Neural progenitor cell (in vitro differentiated cells): Measurements from ENCODE around the gene ERI2. TPM values are rescaled to one million over a fixed set of nuclear protein-coding genes. Genes with fewer than 3 reads are reported as not detected.

ENCODE experiments used
- DNase-seq: peaks from one replicate; pipeline ENCODE4 v3.0.0-alpha.2; 2016; ENCODE audit warnings: low spot score
- H2AFZ ChIP-seq: fragments of 200-600 bp; sonication (generic); replicated peaks from 2 replicates; pipeline ENCODE4 v1.6.1; 2016; ENCODE audit warnings: antibody characterized with exemption
- H3F3A ChIP-seq: fragments of 200-600 bp; sonication (generic); 2 replicates; pipeline ENCODE4 v1.6.1; 2016; ENCODE audit warnings: antibody characterized with exemption, low read depth
- H3K27ac ChIP-seq: fragments of 200-600 bp; sonication (generic); 2 replicates; pipeline ENCODE4 v1.5.1; 2016; ENCODE audit warnings: mild to moderate bottlenecking
- H3K27me3 ChIP-seq: fragments of 200-600 bp; sonication (generic); 2 replicates; pipeline ENCODE4 v1.6.1; 2016; ENCODE audit warnings: mild to moderate bottlenecking, moderate library complexity
- H3K36me3 ChIP-seq: fragments of 200-600 bp; sonication (generic); 2 replicates; pipeline ENCODE4 v1.5.1; 2016
- H3K4me1 ChIP-seq: fragments of 200-600 bp; sonication (generic); 2 replicates; pipeline ENCODE4 v1.6.1; 2016; ENCODE audit warnings: mixed run types
- H3K4me2 ChIP-seq: fragments of 200-600 bp; sonication (generic); 2 replicates; pipeline ENCODE4 v1.6.1; 2016
- H3K4me3 ChIP-seq: fragments of 200-600 bp; sonication (generic); 2 replicates; pipeline ENCODE4 v1.5.1; 2016
- H3K79me2 ChIP-seq: fragments of 200-600 bp; sonication (generic); 2 replicates; pipeline ENCODE4 v1.6.1; 2016; ENCODE audit warnings: low read depth
- H3K9ac ChIP-seq: fragments of 200-600 bp; sonication (generic); 2 replicates; pipeline ENCODE4 v1.6.1; 2016
- H3K9me3 ChIP-seq: fragments of 200-600 bp; sonication (generic); 2 replicates; pipeline ENCODE4 v1.5.1; 2016; ENCODE audit warnings: low read depth
- H4K20me1 ChIP-seq: fragments of 200-600 bp; sonication (generic); 2 replicates; pipeline ENCODE4 v1.6.1; 2016; ENCODE audit warnings: low read depth
- H3K27ac Mint-ChIP-seq: 3 replicates; pipeline ENCODE4 v1.8.0; 2021; ENCODE audit warnings: mixed read lengths
- H3K27me3 Mint-ChIP-seq: 2 replicates; pipeline ENCODE4 v1.8.0; 2022; ENCODE audit warnings: low read depth, mild to moderate bottlenecking, inconsistent platforms, moderate library complexity, mixed read lengths; ENCODE audit not compliant: insufficient read depth
- H3K36me3 Mint-ChIP-seq: 3 replicates; pipeline ENCODE4 v1.8.0; 2021; ENCODE audit warnings: mixed read lengths
- H3K4me1 Mint-ChIP-seq: 3 replicates; pipeline ENCODE4 v1.8.0; 2021; ENCODE audit warnings: mixed read lengths
- H3K4me3 Mint-ChIP-seq: 3 replicates; pipeline ENCODE4 v1.8.0; 2021; ENCODE audit warnings: mild to moderate bottlenecking, moderate library complexity, mixed read lengths
- H3K9me3 Mint-ChIP-seq: 3 replicates; pipeline ENCODE4 v1.8.0; 2020; ENCODE audit warnings: mixed read lengths
- EZH2 ChIP-seq: fragments of 200-600 bp; sonication (generic); IDR thresholded peaks from 2 replicates; pipeline ENCODE4 v1.6.1; 2017; ENCODE audit warnings: antibody characterized with exemption, mild to moderate bottlenecking, moderate library complexity
- EZH2phosphoT487 ChIP-seq: fragments of 200-600 bp; sonication (generic); IDR thresholded peaks from 2 replicates; pipeline ENCODE4 v1.6.1; 2017; ENCODE audit warnings: antibody characterized with exemption
- total RNA-seq: library from RNA; depleted of rRNA; stranded (reverse); fragments of >200 nt; gene quantifications from 2 replicates; pipeline ENCODE4 v1.2.3, GENCODE V29; 2015; ENCODE audit warnings: low replicate concordance
- TF ChIP-seq, protein P1 (sequence below): fragments of 200-600 bp; sonication (generic); IDR thresholded peaks from 2 replicates; pipeline ENCODE4 v1.5.1; 2017; ENCODE audit warnings: antibody characterized with exemption, mild to moderate bottlenecking

The ERI2 gene
- total RNA-seq, 1 donor from 2014 or later: 56.4 TPM

DNA sequence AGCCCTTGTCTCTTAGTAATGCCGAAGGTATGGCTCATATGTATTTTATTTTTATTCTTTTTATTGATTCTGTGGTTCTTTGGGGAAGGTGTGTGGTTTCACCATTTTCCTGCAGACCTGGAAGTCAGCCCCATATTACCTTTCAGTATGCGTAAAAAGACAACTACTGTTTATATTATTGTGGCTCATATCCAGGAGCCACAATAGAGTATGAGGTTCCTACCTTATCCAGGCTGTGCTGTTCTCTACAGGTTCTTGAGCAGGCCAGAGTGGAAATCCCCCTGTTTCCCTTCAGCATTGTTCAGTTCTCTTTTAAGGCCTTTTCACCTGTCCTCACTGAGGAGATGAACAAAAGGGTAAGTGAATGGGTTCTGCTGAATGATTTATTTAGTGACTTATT lies 33.2 kb upstream of the ERI2 start:
- Mint-ChIP-seq H3K4me1 (no peaks in the 10 kb centered on the region), H3K36me3 (peaks cover 37% of the 10 kb centered on the region), H3K27me3 (no peaks in the 10 kb centered on the region), H3K4me3 (no peak overlapping the region), H3K27ac (no peak overlapping the region), H3K9me3 (peaks cover 13% of the 10 kb centered on the region)
- no peaks in the 10 kb centered on the region for H3K79me2 ChIP-seq
- no peaks in the 10 kb centered on the region for H3F3A ChIP-seq
- no peak for DNase-seq
- peaks cover 14% of the 10 kb centered on the region for H3K36me3 ChIP-seq
- H3K4me2 ChIP-seq: no peak overlapping the region
- no peaks in the 10 kb centered on the region for H4K20me1 ChIP-seq
- no peak overlapping the region for H2AFZ ChIP-seq
- no peak overlapping the region for H3K27ac ChIP-seq
- no peak overlapping the region for H3K4me3 ChIP-seq
- no peaks in the 10 kb centered on the region for H3K27me3 ChIP-seq
- no peaks in the 10 kb centered on the region for H3K4me1 ChIP-seq
- no peak overlapping the region for H3K9ac ChIP-seq
- H3K9me3 ChIP-seq: no peaks in the 10 kb centered on the region
- no peak for TF ChIP-seq EZH2phosphoT487
- no peak for TF ChIP-seq EZH2
- TF ChIP-seq, protein P1, sequence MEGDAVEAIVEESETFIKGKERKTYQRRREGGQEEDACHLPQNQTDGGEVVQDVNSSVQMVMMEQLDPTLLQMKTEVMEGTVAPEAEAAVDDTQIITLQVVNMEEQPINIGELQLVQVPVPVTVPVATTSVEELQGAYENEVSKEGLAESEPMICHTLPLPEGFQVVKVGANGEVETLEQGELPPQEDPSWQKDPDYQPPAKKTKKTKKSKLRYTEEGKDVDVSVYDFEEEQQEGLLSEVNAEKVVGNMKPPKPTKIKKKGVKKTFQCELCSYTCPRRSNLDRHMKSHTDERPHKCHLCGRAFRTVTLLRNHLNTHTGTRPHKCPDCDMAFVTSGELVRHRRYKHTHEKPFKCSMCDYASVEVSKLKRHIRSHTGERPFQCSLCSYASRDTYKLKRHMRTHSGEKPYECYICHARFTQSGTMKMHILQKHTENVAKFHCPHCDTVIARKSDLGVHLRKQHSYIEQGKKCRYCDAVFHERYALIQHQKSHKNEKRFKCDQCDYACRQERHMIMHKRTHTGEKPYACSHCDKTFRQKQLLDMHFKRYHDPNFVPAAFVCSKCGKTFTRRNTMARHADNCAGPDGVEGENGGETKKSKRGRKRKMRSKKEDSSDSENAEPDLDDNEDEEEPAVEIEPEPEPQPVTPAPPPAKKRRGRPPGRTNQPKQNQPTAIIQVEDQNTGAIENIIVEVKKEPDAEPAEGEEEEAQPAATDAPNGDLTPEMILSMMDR: no peak

DNA sequence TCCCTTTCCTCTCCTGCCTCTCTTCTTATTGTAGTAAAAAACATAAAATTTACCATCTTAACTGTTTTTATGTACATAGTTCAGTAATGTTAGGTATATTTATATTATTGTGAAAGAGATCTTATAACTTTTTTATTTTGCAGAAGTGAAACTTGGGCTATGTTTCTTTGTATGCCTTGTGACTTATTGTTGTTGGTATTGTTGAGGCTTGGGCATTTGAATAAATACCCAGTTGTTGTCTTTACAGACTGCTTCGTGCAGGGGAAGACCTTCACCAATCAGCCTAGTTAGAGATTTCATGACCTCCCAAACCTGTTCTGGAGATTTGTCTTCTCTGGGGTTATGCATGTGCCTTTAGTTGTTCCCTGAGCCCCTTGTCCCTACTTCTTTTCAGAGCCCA lies 32.0 kb upstream of the ERI2 start:
- Histone ChIP-seq H3K4me2 (no peak overlapping the region), H3K27me3 (no peaks in the 10 kb centered on the region), H3K4me1 (no peaks in the 10 kb centered on the region), H3K4me3 (no peak overlapping the region), H3K9ac (no peak overlapping the region), H3K36me3 (peaks cover 14% of the 10 kb centered on the region), H3K9me3 (no peaks in the 10 kb centered on the region), H3F3A (no peaks in the 10 kb centered on the region), H3K79me2 (no peaks in the 10 kb centered on the region), H4K20me1 (no peaks in the 10 kb centered on the region), H2AFZ (no peak overlapping the region), H3K27ac (no peak overlapping the region)
- no peaks in the 10 kb centered on the region for H3K4me1 Mint-ChIP-seq
- H3K4me3 Mint-ChIP-seq: no peak overlapping the region
- peaks cover 15% of the 10 kb centered on the region for H3K9me3 Mint-ChIP-seq
- no peaks in the 10 kb centered on the region for H3K27me3 Mint-ChIP-seq
- DNase-seq: no peak
- peaks cover 46% of the 10 kb centered on the region for H3K36me3 Mint-ChIP-seq
- TF ChIP-seq, protein P1: no peak
- no peak overlapping the region for H3K27ac Mint-ChIP-seq

DNA sequence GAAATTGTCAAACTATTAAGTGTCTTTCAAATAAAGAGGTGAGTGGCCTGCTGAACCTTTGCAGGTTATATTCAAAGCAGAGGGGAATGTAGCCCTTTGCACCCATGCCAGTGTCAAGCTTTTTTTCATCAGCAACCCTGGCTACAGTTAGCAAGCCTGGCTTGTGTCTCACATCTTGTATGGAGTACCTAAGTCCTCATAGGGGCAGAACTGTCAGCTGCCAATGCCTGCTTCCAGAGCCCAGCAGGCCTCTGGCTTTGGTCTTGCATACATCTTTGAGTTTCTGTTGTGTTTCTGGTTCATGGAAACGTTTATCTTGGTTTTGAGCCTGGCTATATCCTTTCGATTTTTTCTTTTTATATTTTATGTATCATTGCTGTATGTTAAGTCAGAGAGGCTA lies 26.8 kb upstream of the ERI2 start:
- no peaks in the 10 kb centered on the region for H3K79me2 ChIP-seq
- no peaks in the 10 kb centered on the region for H3K27me3 ChIP-seq
- no peak for DNase-seq
- H3K4me3 ChIP-seq: no peak overlapping the region
- no peak overlapping the region for H3K27ac ChIP-seq
- H4K20me1 ChIP-seq: no peaks in the 10 kb centered on the region
- H3K4me1 ChIP-seq: no peaks in the 10 kb centered on the region
- no peaks in the 10 kb centered on the region for H3K4me1 Mint-ChIP-seq
- no peak overlapping the region for H3K4me2 ChIP-seq
- peaks cover 14% of the 10 kb centered on the region for H3K36me3 ChIP-seq
- no peak overlapping the region for H3K9ac ChIP-seq
- TF ChIP-seq EZH2: no peak
- no peak for TF ChIP-seq EZH2phosphoT487
- TF ChIP-seq, protein P1: no peak
- H3K27ac Mint-ChIP-seq: no peak overlapping the region
- no peaks in the 10 kb centered on the region for H3F3A ChIP-seq
- H3K27me3 Mint-ChIP-seq: no peaks in the 10 kb centered on the region
- H3K9me3 ChIP-seq: no peaks in the 10 kb centered on the region
- no peak overlapping the region for H3K4me3 Mint-ChIP-seq
- peaks cover 39% of the 10 kb centered on the region for H3K36me3 Mint-ChIP-seq
- no peak overlapping the region for H2AFZ ChIP-seq
- peaks cover 15% of the 10 kb centered on the region for H3K9me3 Mint-ChIP-seq

DNA sequence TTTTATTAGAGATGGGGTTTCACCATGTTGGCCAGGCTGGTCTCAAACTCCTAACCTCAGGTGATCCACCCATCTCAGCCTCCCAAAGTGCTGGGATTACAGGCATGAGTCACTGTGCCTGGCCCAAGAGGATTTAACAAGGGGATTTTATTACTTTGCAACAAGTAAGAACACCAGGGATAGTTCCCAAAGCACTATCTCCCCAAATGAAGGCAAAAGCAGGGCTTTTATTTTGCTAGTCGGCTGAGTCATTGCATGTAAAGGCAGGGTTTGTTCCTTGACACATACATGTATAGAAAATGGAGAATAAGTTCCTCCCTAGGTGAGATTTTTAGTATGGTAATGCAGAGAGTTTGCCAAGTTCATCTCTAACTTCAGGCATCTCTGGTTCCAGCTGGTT lies 24.1 kb upstream of the ERI2 start:
- Mint-ChIP-seq H3K36me3 (peaks cover 21% of the 10 kb centered on the region), H3K4me1 (no peaks in the 10 kb centered on the region), H3K27me3 (no peaks in the 10 kb centered on the region), H3K4me3 (no peak overlapping the region), H3K9me3 (peaks cover 6% of the 10 kb centered on the region), H3K27ac (no peak overlapping the region)
- Histone ChIP-seq H3K9me3 (no peaks in the 10 kb centered on the region), H3F3A (no peaks in the 10 kb centered on the region), H3K4me1 (no peaks in the 10 kb centered on the region), H3K27ac (no peak overlapping the region), H2AFZ (no peak overlapping the region), H3K36me3 (peaks cover 11% of the 10 kb centered on the region), H3K9ac (no peak overlapping the region), H3K4me3 (no peak overlapping the region), H3K27me3 (no peaks in the 10 kb centered on the region), H3K79me2 (no peaks in the 10 kb centered on the region), H4K20me1 (no peaks in the 10 kb centered on the region), H3K4me2 (no peak overlapping the region)
- no peak for DNase-seq
- TF ChIP-seq EZH2 (no peak), EZH2phosphoT487 (no peak)
- TF ChIP-seq, protein P1: no peak
